AG09309 (cell line): ENCODE results near the gene FGF12.

Experiments
- DNase-seq: peaks from one replicate; pipeline ENCODE4 v3.0.0-alpha.2; 2010; ENCODE audit warnings: low read depth
- H3K4me3 ChIP-seq: 2 replicates; pipeline ENCODE4 v1.5.1; 2011; ENCODE audit warnings: mild to moderate bottlenecking, low read depth, low read length, moderate library complexity; ENCODE audit not compliant: control insufficient read depth
- TF ChIP-seq, protein P1 (sequence below): IDR thresholded peaks from 2 replicates; pipeline ENCODE4 v1.5.1; 2011; ENCODE audit warnings: mild to moderate bottlenecking, low read depth, low read length, inconsistent platforms; ENCODE audit not compliant: insufficient read depth, control insufficient read depth; ENCODE audit errors: missing control alignments

FGF12 gene

GRCh38 chr3:192413461-192413860 lies 313.9 kb downstream of the FGF12 start:
- no peak overlapping the region for H3K4me3 ChIP-seq
- no peak for DNase-seq
- TF ChIP-seq, protein P1, sequence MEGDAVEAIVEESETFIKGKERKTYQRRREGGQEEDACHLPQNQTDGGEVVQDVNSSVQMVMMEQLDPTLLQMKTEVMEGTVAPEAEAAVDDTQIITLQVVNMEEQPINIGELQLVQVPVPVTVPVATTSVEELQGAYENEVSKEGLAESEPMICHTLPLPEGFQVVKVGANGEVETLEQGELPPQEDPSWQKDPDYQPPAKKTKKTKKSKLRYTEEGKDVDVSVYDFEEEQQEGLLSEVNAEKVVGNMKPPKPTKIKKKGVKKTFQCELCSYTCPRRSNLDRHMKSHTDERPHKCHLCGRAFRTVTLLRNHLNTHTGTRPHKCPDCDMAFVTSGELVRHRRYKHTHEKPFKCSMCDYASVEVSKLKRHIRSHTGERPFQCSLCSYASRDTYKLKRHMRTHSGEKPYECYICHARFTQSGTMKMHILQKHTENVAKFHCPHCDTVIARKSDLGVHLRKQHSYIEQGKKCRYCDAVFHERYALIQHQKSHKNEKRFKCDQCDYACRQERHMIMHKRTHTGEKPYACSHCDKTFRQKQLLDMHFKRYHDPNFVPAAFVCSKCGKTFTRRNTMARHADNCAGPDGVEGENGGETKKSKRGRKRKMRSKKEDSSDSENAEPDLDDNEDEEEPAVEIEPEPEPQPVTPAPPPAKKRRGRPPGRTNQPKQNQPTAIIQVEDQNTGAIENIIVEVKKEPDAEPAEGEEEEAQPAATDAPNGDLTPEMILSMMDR: no peak

GRCh38 chr3:192410684-192410960 lies 316.7 kb downstream of the FGF12 start:
- no peak for DNase-seq
- no peak overlapping the region for H3K4me3 ChIP-seq
- TF ChIP-seq, protein P1: no peak

DNA sequence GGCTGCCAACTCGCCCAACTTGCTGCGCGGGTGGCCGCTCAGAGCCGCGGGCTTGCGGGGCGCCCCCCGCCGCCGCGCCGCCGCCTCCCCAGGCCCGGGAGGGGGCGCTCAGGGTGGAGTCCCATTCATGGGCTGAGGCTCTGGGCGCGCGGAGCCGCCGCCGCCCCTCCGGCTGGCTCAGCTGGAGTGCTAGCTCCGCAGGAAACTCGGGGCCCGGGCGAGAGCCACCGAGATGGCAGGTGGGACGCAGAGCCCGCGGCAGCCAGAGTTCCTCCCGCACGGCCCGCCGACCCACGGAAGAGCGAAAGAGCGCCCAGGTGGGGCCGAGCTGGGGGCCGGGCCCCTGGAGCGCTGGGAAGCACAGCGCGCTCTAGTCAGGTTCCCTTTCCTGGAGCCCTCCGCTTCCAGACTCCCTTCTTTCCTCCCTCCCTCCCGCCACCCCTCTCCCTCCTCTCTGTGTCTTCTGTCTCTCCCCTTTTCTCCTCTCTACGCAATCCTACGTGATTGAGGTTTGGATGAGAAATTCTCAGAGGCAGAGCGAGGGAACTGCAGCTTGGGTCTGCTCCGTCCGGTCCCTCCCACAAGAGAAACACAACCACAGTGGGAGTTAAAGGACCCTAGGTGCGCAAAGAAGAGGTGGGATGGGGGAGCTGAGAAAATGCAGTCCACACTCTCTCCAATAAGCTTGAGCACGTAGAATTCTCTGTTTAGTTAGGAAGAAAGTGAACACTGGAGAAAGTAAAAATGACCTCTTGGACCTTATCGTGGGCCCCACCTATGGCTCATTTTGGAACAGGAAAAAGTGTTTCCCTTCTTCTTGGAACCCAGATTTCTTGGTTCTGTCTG lies 317.3 kb downstream of the FGF12 start:
- no peak overlapping the region; the same call in 1 of the 2 replicates for H3K4me3 ChIP-seq
- TF ChIP-seq, protein P1: no peak
- no peak for DNase-seq

- H3K4me3 ChIP-seq: peak overlapping the region; percentile 5
- TF ChIP-seq, protein P1: no peak
- DNase-seq: no peak
These were observed 318.0 kb downstream of the FGF12 start for GRCh38 chr3:192409201-192409837.

- TF ChIP-seq, protein P1: no peak
- DNase-seq: no peak
- no peak overlapping the region; the same call in none of the 2 replicates for H3K4me3 ChIP-seq
These were observed 318.6 kb downstream of the FGF12 start for GRCh38 chr3:192408647-192409200.

GRCh38 chr3:192408007-192408646 lies 319.2 kb downstream of the FGF12 start:
- H3K4me3 ChIP-seq: no peak overlapping the region
- TF ChIP-seq, protein P1: no peak
- no peak for DNase-seq
